K562 (cell line): ENCODE measurements around the gene ARID3A. TPM values are rescaled to one million over a fixed set of nuclear protein-coding genes. Genes with fewer than 3 reads are reported as not detected.

ENCODE experiments used
- CREM ChIP-seq: IDR thresholded peaks from 2 replicates; pipeline ENCODE4 v1.6.1; 2014; ENCODE audit warnings: antibody characterized with exemption, low read depth
- DIDO1 ChIP-seq: fragments of 450-650 bp; IDR thresholded peaks from 2 replicates; pipeline ENCODE4 v1.6.1; 2016; ENCODE audit warnings: low read depth, missing biosample characterization, missing genetic modification characterization
- NFXL1 ChIP-seq: fragments of 450-650 bp; formaldehyde crosslinking; IDR thresholded peaks from 2 replicates; pipeline ENCODE4 v1.4.0; 2021; ENCODE audit warnings: mild to moderate bottlenecking
- OTX1 ChIP-seq: fragments of 450-650 bp; formaldehyde crosslinking; IDR thresholded peaks from 2 replicates; pipeline ENCODE4 v1.4.0; 2022; ENCODE audit warnings: mild to moderate bottlenecking
- TGIF2 ChIP-seq: sonication (generic); formaldehyde crosslinking; IDR thresholded peaks from 2 replicates; pipeline ENCODE4 v1.8.1; 2022; ENCODE audit warnings: mild to moderate bottlenecking, missing genetic modification reagents, moderate library complexity
- ZNF584 ChIP-seq: fragments of 200-800 bp; sonication (Bioruptor generic); IDR thresholded peaks from 2 replicates; pipeline ENCODE4 v1.6.1; 2016; ENCODE audit warnings: low read depth, mild to moderate bottlenecking, missing genetic modification characterization, missing compliant biosample characterization
- polyA plus RNA-seq, 8 experiments: library from polyadenylated mRNA; depleted of rRNA in 4 of 8; stranded (reverse) in 5 of 8; unstranded in 3 of 8; fragments of >200 nt; fragmentation: Nextera tagmentation in 2 of 8; fragmentation: Illumina TruSeq in 1 of 8; extraction: Ambion mirVana in 2 of 8; extraction: Trizol in 1 of 8; gene quantifications; 2 replicates each; pipeline versions ENCODE4 v1.2.1 to v1.2.3, GENCODE V29; 2011 to 2014; ENCODE audit warnings: inconsistent platforms in 1 of 8, missing spikeins in 1 of 8
- total RNA-seq, 7 experiments: library from RNA; depleted of rRNA in 6 of 7; stranded (reverse); fragments of >200 nt in 6 of 7; fragmentation: Illumina TruSeq in 2 of 7; extraction: Trizol in 2 of 7; gene quantifications; 2 replicates each; pipeline versions ENCODE4 v1.2.1 to v1.2.3, GENCODE V29; 2011 to 2021; ENCODE audit warnings: low replicate concordance in 1 of 7
- TF ChIP-seq, protein P1 (sequence below): fragments of 250-450 bp; sonication (Bioruptor Pico); IDR thresholded peaks from 2 replicates; pipeline ENCODE4 v1.4.0; 2020
- TF ChIP-seq, protein P2 (sequence below): fragments of 250-450 bp; sonication (Bioruptor Pico); IDR thresholded peaks from 2 replicates; pipeline ENCODE4 v1.4.0; 2020; ENCODE audit warnings: borderline replicate concordance
- TF ChIP-seq, protein P3 (sequence below): sonication (generic); formaldehyde crosslinking; IDR thresholded peaks from 2 replicates; pipeline ENCODE4 v1.8.1; 2022; ENCODE audit warnings: missing genetic modification reagents
- TF ChIP-seq, protein P4 (sequence below), 2 experiments: fragments of 450-650 bp in 1 of 2; sonication (generic) in 1 of 2; formaldehyde crosslinking in 1 of 2; IDR thresholded peaks; 2 replicates each; pipeline versions ENCODE4 v1.7.1 to v1.9.0; 2016 to 2022; ENCODE audit warnings: inconsistent platforms in 1 of 2, mild to moderate bottlenecking in 1 of 2, missing genetic modification reagents in 1 of 2
- TF ChIP-seq, protein P5 (sequence below): sonication (generic); formaldehyde crosslinking; IDR thresholded peaks from 2 replicates; pipeline ENCODE4 v1.9.0; 2022; ENCODE audit warnings: mild to moderate bottlenecking, missing genetic modification reagents

The ARID3A gene
- total and polyA plus RNA-seq, 9 of the 15 experiments (the other 6 are each of a cell fraction or from before 2014, with no cell fraction given): 1.4 to 118 (median 31.2) TPM

DNA sequence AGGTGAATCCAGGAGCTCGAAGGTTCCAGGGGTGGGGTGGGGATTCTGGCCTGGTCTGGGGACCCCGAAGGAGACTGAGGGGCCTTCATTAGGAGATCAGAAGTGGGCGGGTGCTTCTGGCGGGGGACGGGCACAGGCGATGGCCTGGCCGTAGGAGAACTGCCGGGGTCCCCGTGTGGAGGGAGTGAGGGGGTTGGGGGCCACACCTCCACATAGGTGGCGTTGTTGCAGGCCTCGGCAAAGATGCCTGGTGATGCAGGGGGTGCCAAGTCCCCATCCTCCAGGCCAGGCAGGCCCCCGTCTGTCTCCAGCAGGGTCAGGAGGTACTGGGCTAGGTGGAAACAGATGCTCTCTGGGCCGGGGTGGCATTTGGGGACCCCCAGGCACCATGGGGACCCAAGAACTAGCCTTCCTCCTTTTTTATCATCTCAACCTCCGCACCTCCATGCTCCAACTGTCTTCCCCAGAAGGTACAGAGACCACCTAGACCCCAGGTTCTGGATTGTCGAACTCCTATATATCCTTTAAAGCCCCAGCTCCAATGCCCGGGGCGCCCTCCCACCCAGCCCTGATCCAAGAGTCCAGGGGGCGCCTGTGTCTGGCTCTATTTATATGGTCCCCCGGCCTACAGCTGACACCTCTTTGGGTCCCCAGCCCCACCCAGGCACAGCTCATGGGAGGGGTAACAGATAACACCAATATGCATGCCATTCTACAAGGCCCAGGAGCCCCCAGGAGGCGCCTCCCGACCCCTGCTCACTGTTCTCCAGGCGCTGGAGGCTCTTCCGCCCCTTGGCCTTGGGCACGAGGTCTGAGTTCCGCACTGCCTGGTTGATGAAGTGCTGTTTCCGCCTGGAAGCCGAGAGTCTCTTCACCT lies 24.4 kb upstream of the ARID3A start (continued):
- TF ChIP-seq, protein P1, sequence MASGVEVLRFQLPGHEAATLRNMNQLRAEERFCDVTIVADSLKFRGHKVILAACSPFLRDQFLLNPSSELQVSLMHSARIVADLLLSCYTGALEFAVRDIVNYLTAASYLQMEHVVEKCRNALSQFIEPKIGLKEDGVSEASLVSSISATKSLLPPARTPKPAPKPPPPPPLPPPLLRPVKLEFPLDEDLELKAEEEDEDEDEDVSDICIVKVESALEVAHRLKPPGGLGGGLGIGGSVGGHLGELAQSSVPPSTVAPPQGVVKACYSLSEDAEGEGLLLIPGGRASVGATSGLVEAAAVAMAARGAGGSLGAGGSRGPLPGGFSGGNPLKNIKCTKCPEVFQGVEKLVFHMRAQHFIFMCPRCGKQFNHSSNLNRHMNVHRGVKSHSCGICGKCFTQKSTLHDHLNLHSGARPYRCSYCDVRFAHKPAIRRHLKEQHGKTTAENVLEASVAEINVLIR (CRISPR knock-in tag): no peak
- TF ChIP-seq, protein P2, sequence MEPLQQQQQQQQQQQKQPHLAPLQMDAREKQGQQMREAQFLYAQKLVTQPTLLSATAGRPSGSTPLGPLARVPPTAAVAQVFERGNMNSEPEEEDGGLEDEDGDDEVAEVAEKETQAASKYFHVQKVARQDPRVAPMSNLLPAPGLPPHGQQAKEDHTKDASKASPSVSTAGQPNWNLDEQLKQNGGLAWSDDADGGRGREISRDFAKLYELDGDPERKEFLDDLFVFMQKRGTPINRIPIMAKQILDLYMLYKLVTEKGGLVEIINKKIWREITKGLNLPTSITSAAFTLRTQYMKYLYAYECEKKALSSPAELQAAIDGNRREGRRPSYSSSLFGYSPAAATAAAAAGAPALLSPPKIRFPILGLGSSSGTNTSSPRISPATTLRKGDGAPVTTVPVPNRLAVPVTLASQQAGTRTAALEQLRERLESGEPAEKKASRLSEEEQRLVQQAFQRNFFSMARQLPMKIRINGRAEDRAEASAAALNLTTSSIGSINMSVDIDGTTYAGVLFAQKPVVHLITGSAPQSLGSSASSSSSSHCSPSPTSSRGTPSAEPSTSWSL: no peak
- TF ChIP-seq, protein P3, sequence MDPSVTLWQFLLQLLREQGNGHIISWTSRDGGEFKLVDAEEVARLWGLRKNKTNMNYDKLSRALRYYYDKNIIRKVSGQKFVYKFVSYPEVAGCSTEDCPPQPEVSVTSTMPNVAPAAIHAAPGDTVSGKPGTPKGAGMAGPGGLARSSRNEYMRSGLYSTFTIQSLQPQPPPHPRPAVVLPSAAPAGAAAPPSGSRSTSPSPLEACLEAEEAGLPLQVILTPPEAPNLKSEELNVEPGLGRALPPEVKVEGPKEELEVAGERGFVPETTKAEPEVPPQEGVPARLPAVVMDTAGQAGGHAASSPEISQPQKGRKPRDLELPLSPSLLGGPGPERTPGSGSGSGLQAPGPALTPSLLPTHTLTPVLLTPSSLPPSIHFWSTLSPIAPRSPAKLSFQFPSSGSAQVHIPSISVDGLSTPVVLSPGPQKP (CRISPR knock-in tag): no peak
- TF ChIP-seq CREM: no peak
- TF ChIP-seq OTX1 (CRISPR knock-in tag): no peak
- TF ChIP-seq, protein P4, sequence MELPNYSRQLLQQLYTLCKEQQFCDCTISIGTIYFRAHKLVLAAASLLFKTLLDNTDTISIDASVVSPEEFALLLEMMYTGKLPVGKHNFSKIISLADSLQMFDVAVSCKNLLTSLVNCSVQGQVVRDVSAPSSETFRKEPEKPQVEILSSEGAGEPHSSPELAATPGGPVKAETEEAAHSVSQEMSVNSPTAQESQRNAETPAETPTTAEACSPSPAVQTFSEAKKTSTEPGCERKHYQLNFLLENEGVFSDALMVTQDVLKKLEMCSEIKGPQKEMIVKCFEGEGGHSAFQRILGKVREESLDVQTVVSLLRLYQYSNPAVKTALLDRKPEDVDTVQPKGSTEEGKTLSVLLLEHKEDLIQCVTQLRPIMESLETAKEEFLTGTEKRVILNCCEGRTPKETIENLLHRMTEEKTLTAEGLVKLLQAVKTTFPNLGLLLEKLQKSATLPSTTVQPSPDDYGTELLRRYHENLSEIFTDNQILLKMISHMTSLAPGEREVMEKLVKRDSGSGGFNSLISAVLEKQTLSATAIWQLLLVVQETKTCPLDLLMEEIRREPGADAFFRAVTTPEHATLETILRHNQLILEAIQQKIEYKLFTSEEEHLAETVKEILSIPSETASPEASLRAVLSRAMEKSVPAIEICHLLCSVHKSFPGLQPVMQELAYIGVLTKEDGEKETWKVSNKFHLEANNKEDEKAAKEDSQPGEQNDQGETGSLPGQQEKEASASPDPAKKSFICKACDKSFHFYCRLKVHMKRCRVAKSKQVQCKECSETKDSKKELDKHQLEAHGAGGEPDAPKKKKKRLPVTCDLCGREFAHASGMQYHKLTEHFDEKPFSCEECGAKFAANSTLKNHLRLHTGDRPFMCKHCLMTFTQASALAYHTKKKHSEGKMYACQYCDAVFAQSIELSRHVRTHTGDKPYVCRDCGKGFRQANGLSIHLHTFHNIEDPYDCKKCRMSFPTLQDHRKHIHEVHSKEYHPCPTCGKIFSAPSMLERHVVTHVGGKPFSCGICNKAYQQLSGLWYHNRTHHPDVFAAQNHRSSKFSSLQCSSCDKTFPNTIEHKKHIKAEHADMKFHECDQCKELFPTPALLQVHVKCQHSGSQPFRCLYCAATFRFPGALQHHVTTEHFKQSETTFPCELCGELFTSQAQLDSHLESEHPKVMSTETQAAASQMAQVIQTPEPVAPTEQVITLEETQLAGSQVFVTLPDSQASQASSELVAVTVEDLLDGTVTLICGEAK (IDR thresholded peaks at IDR 0.05): no peak
- TF ChIP-seq, protein P4 (CRISPR knock-in tag; IDR thresholded peaks at IDR 0.05): no peak
- TF ChIP-seq NFXL1 (CRISPR knock-in tag): no peak
- TF ChIP-seq TGIF2 (CRISPR knock-in tag): no peak
- TF ChIP-seq, protein P5, sequence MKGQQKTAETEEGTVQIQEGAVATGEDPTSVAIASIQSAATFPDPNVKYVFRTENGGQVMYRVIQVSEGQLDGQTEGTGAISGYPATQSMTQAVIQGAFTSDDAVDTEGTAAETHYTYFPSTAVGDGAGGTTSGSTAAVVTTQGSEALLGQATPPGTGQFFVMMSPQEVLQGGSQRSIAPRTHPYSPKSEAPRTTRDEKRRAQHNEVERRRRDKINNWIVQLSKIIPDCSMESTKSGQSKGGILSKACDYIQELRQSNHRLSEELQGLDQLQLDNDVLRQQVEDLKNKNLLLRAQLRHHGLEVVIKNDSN (CRISPR knock-in tag): no peak
- no peak for TF ChIP-seq DIDO1 (tag)
- TF ChIP-seq ZNF584: no peak
